ENCODE measurements around the gene ZDHHC12. TPM values are rescaled to one million over a fixed set of nuclear protein-coding genes. Genes with fewer than 3 reads are reported as not detected.

Gene ZDHHC12
- total and polyA plus RNA-seq, 2 of the 8 experiments (the other 6 are each of a cell fraction or from before 2014, with no cell fraction given), result 35.0 to 93.8 TPM

GRCh38 chr9:128684325-128685199 is 39.4 kb downstream of the ZDHHC12 start (continued):
- TF ChIP-seq SP4 (IDR thresholded peaks at IDR 0.05; ENCODE audit: low read length) (no peak), RNF2 (IDR thresholded peaks at IDR 0.05; ENCODE audit: borderline replicate concordance, low read depth, low read length, missing control alignments, poor library complexity, severe bottlenecking) (no peak), SIN3A (conservative IDR thresholded peaks at IDR 0.05 in 1 of 2, IDR thresholded peaks at IDR 0.05 in 1 of 2; ENCODE audit: low read depth in 1 of 2, low read length in 2 of 2) (0 out of 4 replicates have a peak, but pooled peaks of 1 of the 2 experiments have one; percentile 36), YY1 (IDR thresholded peaks at IDR 0.05; ENCODE audit: low read depth, low read length) (0 out of 2 replicates have a peak, but pooled peaks have one; percentile 10), HDAC6 (IDR thresholded peaks at IDR 0.05; ENCODE audit: low read depth, low read length) (no peak), JUN (IDR thresholded peaks at IDR 0.05; ENCODE audit: low read depth, low read length) (no peak), EGR1 (IDR thresholded peaks at IDR 0.05; ENCODE audit: borderline replicate concordance, low read depth, low read length) (no peak), MAFK (IDR thresholded peaks at IDR 0.05; ENCODE audit: low read depth, low read length) (no peak), TEAD4 (IDR thresholded peaks at IDR 0.05; ENCODE audit: low read depth, low read length) (no peak)

Data from H1 (cell line).